Uterus (tissue), 2 donors: Measurements from ENCODE around the gene SPON1.

Experiments
- CTCF ChIP-seq, 4 experiments: fragments of 200-600 bp in 2 of 4; fragments of 450-650 bp in 2 of 4; sonication (generic) in 2 of 4; IDR thresholded peaks; one replicate each; pipeline ENCODE4 v1.5.1; 2016 to 2019; ENCODE audit warnings: antibody characterized with exemption in 4 of 4, mild to moderate bottlenecking in 2 of 4, moderate library complexity in 1 of 4
- POLR2A ChIP-seq, 2 donors: fragments of 450-650 bp; IDR thresholded peaks; one replicate each; pipeline ENCODE4 v1.6.1; 2016; ENCODE audit warnings: antibody characterized with exemption in 2 of 2, mild to moderate bottlenecking in 1 of 2, moderate library complexity in 1 of 2

GRCh38 chr11:14304601-14305000 is 342.1 kb downstream of the SPON1 start:
- TF ChIP-seq CTCF (IDR thresholded peaks at IDR 0.05) (no peak), POLR2A (IDR thresholded peaks at IDR 0.05) (no peak)
